ENCODE data around the gene SPTBN1. TPM values are rescaled to one million over a fixed set of nuclear protein-coding genes. Genes with fewer than 3 reads are reported as not detected.

The SPTBN1 gene
- total and polyA plus RNA-seq, 9 of the 15 experiments (the other 6 are each of a cell fraction or from before 2014, with no cell fraction given), result 8.9 to 66.8 (median 31.4) TPM

- FAIRE-seq, result no peak
- Histone ChIP-seq H2AFZ (ENCODE audit: low read depth, low read length) (no peak overlapping the region), H3K9me3 (replicated peaks; ENCODE audit: control insufficient read depth, insufficient read depth, low read depth, low read length) (no peaks in the 10 kb centered on the region), H3K4me2 (ENCODE audit: insufficient read depth, low read length) (no peak overlapping the region), H3K4me3 (no peak overlapping the region), H3K4me1 (replicated peaks in 1 of 2; ENCODE audit: control insufficient read depth in 2 of 2, insufficient read depth in 2 of 2, low read length in 2 of 2) (no peaks in the 10 kb centered on the region; a peak in 1 of 5 replicates), H3K27me3 (ENCODE audit: control insufficient read depth in 2 of 2, insufficient read depth in 2 of 2, low read length in 2 of 2) (peaks cover 13 to 30% of the 10 kb centered on the region in 2 experiments; a peak in 3 of 5 replicates), H3K79me2 (ENCODE audit: control insufficient read depth, insufficient read depth, low read length) (no peaks in the 10 kb centered on the region), H4K20me1 (replicated peaks; ENCODE audit: control insufficient read depth, insufficient read depth, low read length) (no peaks in the 10 kb centered on the region), H3K9ac (ENCODE audit: insufficient read depth in 1 of 2, low read depth in 2 of 2, low read length in 2 of 2) (no peak overlapping the region), H3K36me3 (ENCODE audit: control insufficient read depth, insufficient read depth, low read length) (no peaks in the 10 kb centered on the region), H3K9me1 (ENCODE audit: control insufficient read depth, insufficient read depth, low read length) (no peaks in the 10 kb centered on the region), H3K27ac (ENCODE audit: extremely low read depth, low read depth, low read length) (no peak overlapping the region)
- POLR2A ChIA-PET, result interaction anchor here (0.9 kb wide), 1 partner anchor 9 kb away, joined by 5 read pairs; no protein-coding TSS in a partner anchor
- intact Hi-C loops (cut with micrococcal nuclease), result no loop called here
- ATAC-seq, result no peak
- CTCF ChIA-PET (ENCODE audit: low intra/inter-chr PET ratio), result interaction anchor here (0.7 kb wide), 1 partner anchor 86 kb away, joined by 3 read pairs; no protein-coding TSS in a partner anchor
- in situ Hi-C loops (cut with MboI), result no loop called here
- no TSS peak for BruUV-seq (replicated peaks)
- no peak for DNase-seq (ENCODE audit: extremely low read depth in 1 of 4, low spot score in 3 of 4)
- 5% methylated on average over 4 of the region's 4 CpGs for WGBS (ENCODE audit: insufficient coverage, low coverage, missing lambda C conversion rate)
- no peak for TF ChIP-seq ZNF57 (CRISPR knock-in tag; IDR thresholded peaks at IDR 0.05)
- TF ChIP-seq ZNF512 (tag; IDR thresholded peaks at IDR 0.05), result peak; percentile 99
- TF ChIP-seq SMARCA5 (IDR thresholded peaks at IDR 0.05), result no peak
- TF ChIP-seq ZSCAN29 (IDR thresholded peaks at IDR 0.05), result no peak
- peak; percentile 25 for TF ChIP-seq CBX2 (IDR thresholded peaks at IDR 0.05; ENCODE audit: insufficient read depth, low read length, poor library complexity, severe bottlenecking)
- no peak for TF ChIP-seq ZNF174 (CRISPR knock-in tag; IDR thresholded peaks at IDR 0.05)
- TF ChIP-seq KLF6 (CRISPR knock-in tag; IDR thresholded peaks at IDR 0.05; ENCODE audit: borderline replicate concordance), result no peak
- no peak for TF ChIP-seq ZNF764 (CRISPR knock-in tag; IDR thresholded peaks at IDR 0.05; ENCODE audit: low read depth)
- TF ChIP-seq CBX8 (IDR thresholded peaks at IDR 0.05; ENCODE audit: borderline replicate concordance, extremely low read depth, low read depth, low read length, poor library complexity, severe bottlenecking), result peak; percentile 6
- TF ChIP-seq MIER1 (IDR thresholded peaks at IDR 0.05; ENCODE audit: low read depth), result no peak
- TF ChIP-seq HDAC1 (IDR thresholded peaks at IDR 0.05), result 0 out of 4 replicates have a peak, but pooled peaks of 1 of the 2 experiments have one; percentile 34
- peak; percentile 62; the same call in 1 of the 2 replicates for TF ChIP-seq MTA1 (IDR thresholded peaks at IDR 0.05; ENCODE audit: borderline replicate concordance)
- 0 out of 2 replicates have a peak, but pooled peaks have one; percentile 57 for TF ChIP-seq THRAP3 (IDR thresholded peaks at IDR 0.05; ENCODE audit: borderline replicate concordance)
- TF ChIP-seq, protein P1, sequence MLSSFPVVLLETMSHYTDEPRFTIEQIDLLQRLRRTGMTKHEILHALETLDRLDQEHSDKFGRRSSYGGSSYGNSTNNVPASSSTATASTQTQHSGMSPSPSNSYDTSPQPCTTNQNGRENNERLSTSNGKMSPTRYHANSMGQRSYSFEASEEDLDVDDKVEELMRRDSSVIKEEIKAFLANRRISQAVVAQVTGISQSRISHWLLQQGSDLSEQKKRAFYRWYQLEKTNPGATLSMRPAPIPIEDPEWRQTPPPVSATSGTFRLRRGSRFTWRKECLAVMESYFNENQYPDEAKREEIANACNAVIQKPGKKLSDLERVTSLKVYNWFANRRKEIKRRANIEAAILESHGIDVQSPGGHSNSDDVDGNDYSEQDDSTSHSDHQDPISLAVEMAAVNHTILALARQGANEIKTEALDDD (IDR thresholded peaks at IDR 0.05), result no peak
- TF ChIP-seq ZNF780A (CRISPR knock-in tag; IDR thresholded peaks at IDR 0.05), result no peak
- no peak for TF ChIP-seq ZNF197 (CRISPR knock-in tag; IDR thresholded peaks at IDR 0.05; ENCODE audit: low read depth)
- TF ChIP-seq LARP7 (IDR thresholded peaks at IDR 0.05), result 0 out of 2 replicates have a peak, but pooled peaks have one; percentile 23
- TF ChIP-seq, protein P2, sequence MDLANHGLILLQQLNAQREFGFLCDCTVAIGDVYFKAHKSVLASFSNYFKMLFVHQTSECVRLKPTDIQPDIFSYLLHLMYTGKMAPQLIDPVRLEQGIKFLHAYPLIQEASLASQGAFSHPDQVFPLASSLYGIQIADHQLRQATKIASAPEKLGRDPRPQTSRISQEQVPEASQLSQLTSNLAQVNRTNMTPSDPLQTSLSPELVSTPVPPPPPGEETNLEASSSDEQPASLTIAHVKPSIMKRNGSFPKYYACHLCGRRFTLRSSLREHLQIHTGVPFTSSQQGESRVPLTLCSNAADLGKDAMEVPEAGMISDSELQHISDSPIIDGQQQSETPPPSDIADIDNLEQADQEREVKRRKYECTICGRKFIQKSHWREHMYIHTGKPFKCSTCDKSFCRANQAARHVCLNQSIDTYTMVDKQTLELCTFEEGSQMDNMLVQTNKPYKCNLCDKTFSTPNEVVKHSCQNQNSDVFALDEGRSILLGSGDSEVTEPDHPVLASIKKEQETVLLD (IDR thresholded peaks at IDR 0.05), result peak; percentile 55; the same call in 1 of the 2 replicates
- peak; percentile 22; the same call in 1 of the 2 replicates for TF ChIP-seq ARID1B (IDR thresholded peaks at IDR 0.05)
- no peak for TF ChIP-seq CHD2 (IDR thresholded peaks at IDR 0.05; ENCODE audit: low read depth, low read length)
These were observed 229.2 kb downstream of the SPTBN1 start for GRCh38 chr2:54685263-54685775.

Measured in K562 (cell line).